WTC11 (cell line): Measurements from ENCODE around the gene TANC1. TPM values are rescaled to one million over a fixed set of nuclear protein-coding genes. Genes with fewer than 3 reads are reported as not detected.

Experiments used
- ATAC-seq: fragments of 200-7000 bp; cut with Tn5 transposase; 2 replicates; pipeline ENCODE4 v1.10.0; 2021; ENCODE audit warnings: mild to moderate bottlenecking, moderate library complexity
- CTCF ChIA-PET: fragments of 300-600 bp; sonication (Branson Sonifier 250); formaldehyde crosslinking; loops from one replicate; lab custom pipeline; 2021; ENCODE audit warnings: antibody characterized with exemption; lab: Charles Lee
- POLR2A ChIA-PET: fragments of 350-600 bp; sonication (Branson Sonifier 250); formaldehyde crosslinking; loops from one replicate; lab custom pipeline; 2021; ENCODE audit warnings: antibody characterized with exemption; lab: Charles Lee
- DNase-seq: peaks from one replicate; pipeline ENCODE4 v3.0.0; 2021; ENCODE audit warnings: low spot score
- H3K27ac Mint-ChIP-seq: 2 replicates; pipeline ENCODE4 v1.8.0; 2021; ENCODE audit warnings: mixed read lengths
- H3K27me3 Mint-ChIP-seq: 2 replicates; pipeline ENCODE4 v1.8.0; 2021; ENCODE audit warnings: low read depth, mild to moderate bottlenecking, moderate library complexity, mixed read lengths
- H3K36me3 Mint-ChIP-seq: 2 replicates; pipeline ENCODE4 v1.8.0; 2021; ENCODE audit warnings: mixed read lengths
- H3K4me1 Mint-ChIP-seq: 2 replicates; pipeline ENCODE4 v1.8.0; 2022; ENCODE audit warnings: mixed read lengths
- H3K4me3 Mint-ChIP-seq: 2 replicates; pipeline ENCODE4 v1.8.0; 2021; ENCODE audit warnings: mild to moderate bottlenecking, moderate library complexity, mixed read lengths
- H3K9me3 Mint-ChIP-seq: 2 replicates; pipeline ENCODE4 v1.8.0; 2021; ENCODE audit warnings: mixed read lengths
- ELF4 ChIP-seq: sonication (generic); formaldehyde crosslinking; IDR thresholded peaks from 2 replicates; pipeline ENCODE4 v1.8.1; 2022; ENCODE audit warnings: low read depth, mild to moderate bottlenecking, moderate library complexity, missing genetic modification reagents
- EMX1 ChIP-seq: fragments of 250-450 bp; sonication (Bioruptor Pico); IDR thresholded peaks from 2 replicates; pipeline ENCODE4 v1.8.0; 2021; ENCODE audit warnings: mild to moderate bottlenecking
- FOXK1 ChIP-seq: sonication (generic); formaldehyde crosslinking; IDR thresholded peaks from 2 replicates; pipeline ENCODE4 v1.8.0; 2022; ENCODE audit warnings: mild to moderate bottlenecking, moderate library complexity, missing genetic modification reagents
- FOXP1 ChIP-seq: sonication (generic); formaldehyde crosslinking; IDR thresholded peaks from 2 replicates; pipeline ENCODE4 v1.8.0; 2022; ENCODE audit warnings: missing genetic modification reagents, mild to moderate bottlenecking, moderate library complexity, borderline replicate concordance
- JAZF1 ChIP-seq: fragments of 250-450 bp; sonication (Bioruptor Pico); IDR thresholded peaks from 2 replicates; pipeline ENCODE4 v1.9.0; 2021; ENCODE audit warnings: moderate library complexity, mild to moderate bottlenecking, inconsistent platforms
- KAT7 ChIP-seq: sonication (generic); formaldehyde crosslinking; IDR thresholded peaks from 2 replicates; pipeline ENCODE4 v1.8.1; 2023; ENCODE audit warnings: missing genetic modification reagents, mild to moderate bottlenecking, borderline replicate concordance
- OVOL2 ChIP-seq: fragments of 250-450 bp; sonication (Bioruptor Pico); IDR thresholded peaks from 2 replicates; pipeline ENCODE4 v1.9.0; 2021; ENCODE audit warnings: mild to moderate bottlenecking, borderline replicate concordance
- SOX15 ChIP-seq: fragments of 250-450 bp; sonication (Bioruptor Pico); IDR thresholded peaks from 2 replicates; pipeline ENCODE4 v1.9.0; 2021; ENCODE audit warnings: mild to moderate bottlenecking
- ZNF317 ChIP-seq: sonication (generic); formaldehyde crosslinking; IDR thresholded peaks from 2 replicates; pipeline ENCODE4 v1.8.1; 2023; ENCODE audit warnings: low read depth, mild to moderate bottlenecking, moderate library complexity, missing genetic modification reagents, borderline replicate concordance
- total RNA-seq: library from RNA; stranded (reverse); gene quantifications from 3 replicates; pipeline ENCODE4 v1.2.3, GENCODE V29; 2021
- TF ChIP-seq, protein P1 (sequence below): sonication (generic); formaldehyde crosslinking; IDR thresholded peaks from 2 replicates; pipeline ENCODE4 v1.8.0; 2022; ENCODE audit warnings: missing genetic modification reagents
- TF ChIP-seq, protein P2 (sequence below): sonication (generic); formaldehyde crosslinking; IDR thresholded peaks from 2 replicates; pipeline ENCODE4 v1.8.1; 2023; ENCODE audit warnings: mild to moderate bottlenecking, moderate library complexity, missing genetic modification reagents
- TF ChIP-seq, protein P3 (sequence below): fragments of 250-450 bp; sonication (Bioruptor Pico); IDR thresholded peaks from 2 replicates; pipeline ENCODE4 v1.9.0; 2021; ENCODE audit warnings: mild to moderate bottlenecking
- TF ChIP-seq, protein P4 (sequence below): sonication (generic); formaldehyde crosslinking; IDR thresholded peaks from 2 replicates; pipeline ENCODE4 v1.8.0; 2022; ENCODE audit warnings: mild to moderate bottlenecking, missing genetic modification reagents
- TF ChIP-seq, protein P5 (sequence below): sonication (generic); formaldehyde crosslinking; IDR thresholded peaks from 2 replicates; pipeline ENCODE4 v1.8.1; 2023; ENCODE audit warnings: mild to moderate bottlenecking, missing genetic modification reagents, moderate library complexity
- TF ChIP-seq, protein P6 (sequence below): sonication (generic); formaldehyde crosslinking; conservative IDR thresholded peaks from 2 replicates; pipeline ENCODE4 v1.8.1; 2023; ENCODE audit warnings: mild to moderate bottlenecking, low read depth, missing genetic modification reagents, moderate library complexity

The TANC1 gene
- total RNA-seq, 1 experiment from 2014 or later, result 11.6 TPM

DNA sequence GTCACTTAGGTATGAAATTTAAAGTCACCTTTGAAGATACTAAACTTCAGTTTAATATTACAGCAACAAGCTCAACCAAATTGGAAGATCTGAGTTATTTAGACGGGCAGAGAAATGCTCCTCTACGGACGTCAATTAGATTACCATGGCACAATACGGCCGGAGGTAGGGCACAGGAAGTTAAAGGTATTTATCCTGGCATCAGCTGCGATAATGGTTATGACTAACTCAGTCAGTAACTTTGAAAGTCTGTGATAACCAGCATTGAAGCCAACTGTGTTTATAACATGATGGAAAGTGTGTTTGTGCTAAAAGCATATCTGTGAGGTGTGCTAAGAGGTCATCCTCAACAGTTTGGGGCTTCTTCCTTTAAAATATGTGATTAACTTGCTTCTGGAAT is 200.7 kb downstream of the TANC1 start (continued):
- TF ChIP-seq, protein P1, sequence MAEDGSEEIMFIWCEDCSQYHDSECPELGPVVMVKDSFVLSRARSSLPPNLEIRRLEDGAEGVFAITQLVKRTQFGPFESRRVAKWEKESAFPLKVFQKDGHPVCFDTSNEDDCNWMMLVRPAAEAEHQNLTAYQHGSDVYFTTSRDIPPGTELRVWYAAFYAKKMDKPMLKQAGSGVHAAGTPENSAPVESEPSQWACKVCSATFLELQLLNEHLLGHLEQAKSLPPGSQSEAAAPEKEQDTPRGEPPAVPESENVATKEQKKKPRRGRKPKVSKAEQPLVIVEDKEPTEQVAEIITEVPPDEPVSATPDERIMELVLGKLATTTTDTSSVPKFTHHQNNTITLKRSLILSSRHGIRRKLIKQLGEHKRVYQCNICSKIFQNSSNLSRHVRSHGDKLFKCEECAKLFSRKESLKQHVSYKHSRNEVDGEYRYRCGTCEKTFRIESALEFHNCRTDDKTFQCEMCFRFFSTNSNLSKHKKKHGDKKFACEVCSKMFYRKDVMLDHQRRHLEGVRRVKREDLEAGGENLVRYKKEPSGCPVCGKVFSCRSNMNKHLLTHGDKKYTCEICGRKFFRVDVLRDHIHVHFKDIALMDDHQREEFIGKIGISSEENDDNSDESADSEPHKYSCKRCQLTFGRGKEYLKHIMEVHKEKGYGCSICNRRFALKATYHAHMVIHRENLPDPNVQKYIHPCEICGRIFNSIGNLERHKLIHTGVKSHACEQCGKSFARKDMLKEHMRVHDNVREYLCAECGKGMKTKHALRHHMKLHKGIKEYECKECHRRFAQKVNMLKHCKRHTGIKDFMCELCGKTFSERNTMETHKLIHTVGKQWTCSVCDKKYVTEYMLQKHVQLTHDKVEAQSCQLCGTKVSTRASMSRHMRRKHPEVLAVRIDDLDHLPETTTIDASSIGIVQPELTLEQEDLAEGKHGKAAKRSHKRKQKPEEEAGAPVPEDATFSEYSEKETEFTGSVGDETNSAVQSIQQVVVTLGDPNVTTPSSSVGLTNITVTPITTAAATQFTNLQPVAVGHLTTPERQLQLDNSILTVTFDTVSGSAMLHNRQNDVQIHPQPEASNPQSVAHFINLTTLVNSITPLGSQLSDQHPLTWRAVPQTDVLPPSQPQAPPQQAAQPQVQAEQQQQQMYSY (CRISPR knock-in tag), result no peak
- no peak for TF ChIP-seq ELF4
- no peak for TF ChIP-seq ZNF317 (CRISPR knock-in tag)
- TF ChIP-seq, protein P2, sequence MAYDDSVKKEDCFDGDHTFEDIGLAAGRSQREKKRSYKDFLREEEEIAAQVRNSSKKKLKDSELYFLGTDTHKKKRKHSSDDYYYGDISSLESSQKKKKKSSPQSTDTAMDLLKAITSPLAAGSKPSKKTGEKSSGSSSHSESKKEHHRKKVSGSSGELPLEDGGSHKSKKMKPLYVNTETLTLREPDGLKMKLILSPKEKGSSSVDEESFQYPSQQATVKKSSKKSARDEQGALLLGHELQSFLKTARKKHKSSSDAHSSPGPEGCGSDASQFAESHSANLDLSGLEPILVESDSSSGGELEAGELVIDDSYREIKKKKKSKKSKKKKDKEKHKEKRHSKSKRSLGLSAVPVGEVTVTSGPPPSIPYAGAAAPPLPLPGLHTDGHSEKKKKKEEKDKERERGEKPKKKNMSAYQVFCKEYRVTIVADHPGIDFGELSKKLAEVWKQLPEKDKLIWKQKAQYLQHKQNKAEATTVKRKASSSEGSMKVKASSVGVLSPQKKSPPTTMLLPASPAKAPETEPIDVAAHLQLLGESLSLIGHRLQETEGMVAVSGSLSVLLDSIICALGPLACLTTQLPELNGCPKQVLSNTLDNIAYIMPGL (CRISPR knock-in tag), result no peak
- no peak for TF ChIP-seq KAT7 (CRISPR knock-in tag)
- TF ChIP-seq SOX15 (CRISPR knock-in tag), result no peak
- TF ChIP-seq, all 79 proteins: peak for 0

DNA sequence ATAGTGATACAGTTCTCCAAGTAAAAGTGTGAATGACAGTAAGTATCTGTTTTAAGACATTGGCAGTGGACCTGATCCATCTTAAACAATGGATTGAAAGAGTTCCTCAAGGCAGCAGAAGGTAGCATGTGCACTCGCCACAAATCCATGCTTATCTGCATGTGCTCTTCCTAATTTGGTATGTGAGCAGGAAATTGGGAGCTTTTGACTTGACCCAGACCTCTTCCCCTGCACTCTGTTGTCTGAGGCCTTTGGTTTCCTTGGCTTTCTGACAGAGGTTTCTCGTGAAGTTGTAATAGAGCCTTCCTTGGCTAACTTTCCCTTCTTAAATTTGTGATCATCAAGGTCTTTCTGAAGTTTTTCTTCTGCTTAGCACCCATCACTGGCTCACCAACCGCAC is 204.0 kb downstream of the TANC1 start:
- CTCF ChIA-PET, result interaction anchor here (1.0 kb wide), 1 partner anchor 54 kb away, joined by 3 read pairs; no protein-coding TSS in a partner anchor
- H3K27ac Mint-ChIP-seq, result no peak overlapping the region
- POLR2A ChIA-PET, result no interaction called here
- DNase-seq (no peak), ATAC-seq (no peak)
- no peaks in the 10 kb centered on the region for H3K4me1 Mint-ChIP-seq
- H3K27me3 Mint-ChIP-seq, result no peaks in the 10 kb centered on the region
- no peaks in the 10 kb centered on the region for H3K9me3 Mint-ChIP-seq
- H3K4me3 Mint-ChIP-seq, result no peak overlapping the region
- H3K36me3 Mint-ChIP-seq, result peaks cover 3% of the 10 kb centered on the region; the same call in 1 of the 2 replicates
- TF ChIP-seq, protein P3, sequence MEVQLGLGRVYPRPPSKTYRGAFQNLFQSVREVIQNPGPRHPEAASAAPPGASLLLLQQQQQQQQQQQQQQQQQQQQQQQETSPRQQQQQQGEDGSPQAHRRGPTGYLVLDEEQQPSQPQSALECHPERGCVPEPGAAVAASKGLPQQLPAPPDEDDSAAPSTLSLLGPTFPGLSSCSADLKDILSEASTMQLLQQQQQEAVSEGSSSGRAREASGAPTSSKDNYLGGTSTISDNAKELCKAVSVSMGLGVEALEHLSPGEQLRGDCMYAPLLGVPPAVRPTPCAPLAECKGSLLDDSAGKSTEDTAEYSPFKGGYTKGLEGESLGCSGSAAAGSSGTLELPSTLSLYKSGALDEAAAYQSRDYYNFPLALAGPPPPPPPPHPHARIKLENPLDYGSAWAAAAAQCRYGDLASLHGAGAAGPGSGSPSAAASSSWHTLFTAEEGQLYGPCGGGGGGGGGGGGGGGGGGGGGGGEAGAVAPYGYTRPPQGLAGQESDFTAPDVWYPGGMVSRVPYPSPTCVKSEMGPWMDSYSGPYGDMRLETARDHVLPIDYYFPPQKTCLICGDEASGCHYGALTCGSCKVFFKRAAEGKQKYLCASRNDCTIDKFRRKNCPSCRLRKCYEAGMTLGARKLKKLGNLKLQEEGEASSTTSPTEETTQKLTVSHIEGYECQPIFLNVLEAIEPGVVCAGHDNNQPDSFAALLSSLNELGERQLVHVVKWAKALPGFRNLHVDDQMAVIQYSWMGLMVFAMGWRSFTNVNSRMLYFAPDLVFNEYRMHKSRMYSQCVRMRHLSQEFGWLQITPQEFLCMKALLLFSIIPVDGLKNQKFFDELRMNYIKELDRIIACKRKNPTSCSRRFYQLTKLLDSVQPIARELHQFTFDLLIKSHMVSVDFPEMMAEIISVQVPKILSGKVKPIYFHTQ (CRISPR knock-in tag), result no peak
- TF ChIP-seq OVOL2 (no peak), FOXK1 (CRISPR knock-in tag) (no peak), EMX1 (CRISPR knock-in tag) (no peak), FOXP1 (CRISPR knock-in tag) (no peak), JAZF1 (no peak)
- TF ChIP-seq, protein P4, sequence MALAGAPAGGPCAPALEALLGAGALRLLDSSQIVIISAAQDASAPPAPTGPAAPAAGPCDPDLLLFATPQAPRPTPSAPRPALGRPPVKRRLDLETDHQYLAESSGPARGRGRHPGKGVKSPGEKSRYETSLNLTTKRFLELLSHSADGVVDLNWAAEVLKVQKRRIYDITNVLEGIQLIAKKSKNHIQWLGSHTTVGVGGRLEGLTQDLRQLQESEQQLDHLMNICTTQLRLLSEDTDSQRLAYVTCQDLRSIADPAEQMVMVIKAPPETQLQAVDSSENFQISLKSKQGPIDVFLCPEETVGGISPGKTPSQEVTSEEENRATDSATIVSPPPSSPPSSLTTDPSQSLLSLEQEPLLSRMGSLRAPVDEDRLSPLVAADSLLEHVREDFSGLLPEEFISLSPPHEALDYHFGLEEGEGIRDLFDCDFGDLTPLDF (CRISPR knock-in tag), result no peak
- TF ChIP-seq, protein P5, sequence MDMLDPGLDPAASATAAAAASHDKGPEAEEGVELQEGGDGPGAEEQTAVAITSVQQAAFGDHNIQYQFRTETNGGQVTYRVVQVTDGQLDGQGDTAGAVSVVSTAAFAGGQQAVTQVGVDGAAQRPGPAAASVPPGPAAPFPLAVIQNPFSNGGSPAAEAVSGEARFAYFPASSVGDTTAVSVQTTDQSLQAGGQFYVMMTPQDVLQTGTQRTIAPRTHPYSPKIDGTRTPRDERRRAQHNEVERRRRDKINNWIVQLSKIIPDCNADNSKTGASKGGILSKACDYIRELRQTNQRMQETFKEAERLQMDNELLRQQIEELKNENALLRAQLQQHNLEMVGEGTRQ, result no peak
- TF ChIP-seq, protein P6, sequence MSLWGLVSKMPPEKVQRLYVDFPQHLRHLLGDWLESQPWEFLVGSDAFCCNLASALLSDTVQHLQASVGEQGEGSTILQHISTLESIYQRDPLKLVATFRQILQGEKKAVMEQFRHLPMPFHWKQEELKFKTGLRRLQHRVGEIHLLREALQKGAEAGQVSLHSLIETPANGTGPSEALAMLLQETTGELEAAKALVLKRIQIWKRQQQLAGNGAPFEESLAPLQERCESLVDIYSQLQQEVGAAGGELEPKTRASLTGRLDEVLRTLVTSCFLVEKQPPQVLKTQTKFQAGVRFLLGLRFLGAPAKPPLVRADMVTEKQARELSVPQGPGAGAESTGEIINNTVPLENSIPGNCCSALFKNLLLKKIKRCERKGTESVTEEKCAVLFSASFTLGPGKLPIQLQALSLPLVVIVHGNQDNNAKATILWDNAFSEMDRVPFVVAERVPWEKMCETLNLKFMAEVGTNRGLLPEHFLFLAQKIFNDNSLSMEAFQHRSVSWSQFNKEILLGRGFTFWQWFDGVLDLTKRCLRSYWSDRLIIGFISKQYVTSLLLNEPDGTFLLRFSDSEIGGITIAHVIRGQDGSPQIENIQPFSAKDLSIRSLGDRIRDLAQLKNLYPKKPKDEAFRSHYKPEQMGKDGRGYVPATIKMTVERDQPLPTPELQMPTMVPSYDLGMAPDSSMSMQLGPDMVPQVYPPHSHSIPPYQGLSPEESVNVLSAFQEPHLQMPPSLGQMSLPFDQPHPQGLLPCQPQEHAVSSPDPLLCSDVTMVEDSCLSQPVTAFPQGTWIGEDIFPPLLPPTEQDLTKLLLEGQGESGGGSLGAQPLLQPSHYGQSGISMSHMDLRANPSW (CRISPR knock-in tag), result no peak
